CD4-positive, alpha-beta T cell (primary cell): ENCODE data around the gene ARHGAP42. TPM values are rescaled to one million over a fixed set of nuclear protein-coding genes. Genes with fewer than 3 reads are reported as not detected.

Experiments
- ATAC-seq: fragments of 200-7000 bp; cut with Tn5 transposase; one replicate; pipeline ENCODE4 v1.10.0; 2022; ENCODE audit warnings: mild to moderate bottlenecking; ENCODE audit not compliant: poor library complexity
- CTCF ChIA-PET: fragments of 350-600 bp; sonication (Branson Sonifier 250); formaldehyde crosslinking; loops from one replicate; lab custom pipeline; 2021; ENCODE audit warnings: antibody characterized with exemption, inconsistent platforms; lab: Charles Lee
- POLR2A ChIA-PET: fragments of 350-600 bp; sonication (Branson Sonifier 250); formaldehyde crosslinking; loops from one replicate; lab custom pipeline; 2021; ENCODE audit warnings: antibody characterized with exemption, inconsistent platforms; lab: Charles Lee
- DNase-seq, 14 experiments: peaks; one replicate each; pipeline ENCODE4 v3.0.0-alpha.2; 2013 to 2020; ENCODE audit warnings: mixed read lengths in 2 of 14
- H3K27ac ChIP-seq, 2 donors: one replicate each; pipeline versions ENCODE4 v1.5.1 to v1.7.0; 2013; ENCODE audit warnings: low read length in 2 of 2, low read depth in 1 of 2, mild to moderate bottlenecking in 1 of 2
- H3K27me3 ChIP-seq, 2 experiments: 1 replicate in 1 of 2; 2 replicates in 1 of 2; pipeline versions ENCODE4 v1.6.1 to v1.7.0; 2013; ENCODE audit warnings: low read length in 2 of 2, control low read depth in 1 of 2, mild to moderate bottlenecking in 1 of 2, moderate library complexity in 1 of 2; ENCODE audit not compliant: insufficient read depth in 2 of 2, control insufficient read depth in 1 of 2
- H3K36me3 ChIP-seq: one replicate; pipeline ENCODE4 v1.6.1; 2013; ENCODE audit warnings: low read length, control low read depth; ENCODE audit not compliant: insufficient read depth
- H3K4me1 ChIP-seq: one replicate; pipeline ENCODE4 v1.6.1; 2013; ENCODE audit warnings: low read length, control low read depth; ENCODE audit not compliant: insufficient read depth
- H3K4me3 ChIP-seq: one replicate; pipeline ENCODE4 v1.5.1; 2013; ENCODE audit warnings: mild to moderate bottlenecking, low read length, moderate library complexity
- H3K9me3 ChIP-seq, 2 experiments: 1 replicate in 1 of 2; 2 replicates in 1 of 2; pipeline versions ENCODE4 v1.6.1 to v1.7.0; 2013; ENCODE audit warnings: low read length in 2 of 2, mild to moderate bottlenecking in 2 of 2, control low read depth in 1 of 2, moderate library complexity in 1 of 2; ENCODE audit not compliant: control insufficient read depth in 1 of 2, insufficient read depth in 1 of 2
- H3K27ac Mint-ChIP-seq: one replicate; pipeline ENCODE4 v1.8.0; 2020; ENCODE audit warnings: mixed read lengths
- H3K27me3 Mint-ChIP-seq: one replicate; pipeline ENCODE4 v1.8.0; 2021; ENCODE audit warnings: mixed read lengths
- H3K36me3 Mint-ChIP-seq: one replicate; pipeline ENCODE4 v1.8.0; 2021; ENCODE audit warnings: low read depth, mixed read lengths
- H3K4me1 Mint-ChIP-seq: one replicate; pipeline ENCODE4 v1.8.0; 2021; ENCODE audit warnings: low read depth, mixed read lengths
- H3K4me3 Mint-ChIP-seq: one replicate; pipeline ENCODE4 v1.8.0; 2020; ENCODE audit warnings: mild to moderate bottlenecking, mixed read lengths
- H3K9me3 Mint-ChIP-seq: one replicate; pipeline ENCODE4 v1.8.0; 2020; ENCODE audit warnings: mixed read lengths
- intact Hi-C, 2 experiments: fragments of 100-400 bp; cut with DNase I in 1 of 2; cut with micrococcal nuclease in 1 of 2; formaldehyde crosslinking; loops; one replicate each; pipeline versions ENCODE4 v1.15.1 to v1.9.0; 2023 to 2025; cut with DNase I, micrococcal nuclease
- total RNA-seq, 174 experiments: library from RNA in 2 of 174; stranded (reverse) in 2 of 174; gene quantifications; one replicate each; pipeline ENCODE4 v1.2.3 and lab custom pipeline; 2021 to 2026
- TF ChIP-seq, protein P1 (sequence below): fragments of 200-600 bp; IDR thresholded peaks from one replicate; pipeline ENCODE4 v1.8.0; 2022; ENCODE audit warnings: antibody characterized with exemption, mild to moderate bottlenecking

The ARHGAP42 gene
- total RNA-seq, 2 experiments from 2014 or later: not detected

- H3K9me3 Mint-ChIP-seq: peaks cover 3% of the 10 kb centered on the region
- POLR2A ChIA-PET: no interaction called here
- intact Hi-C loops: no loop called here
- ATAC-seq: no peak
- Histone ChIP-seq H3K9me3 (peaks cover 0 to 9% of the 10 kb centered on the region in 2 experiments), H3K36me3 (no peaks in the 10 kb centered on the region), H3K4me3 (no peak overlapping the region), H3K4me1 (no peaks in the 10 kb centered on the region), H3K27me3 (no peaks in the 10 kb centered on the region), H3K27ac (no peak overlapping the region)
- H3K4me3 Mint-ChIP-seq: no peak overlapping the region
- TF ChIP-seq, protein P1, sequence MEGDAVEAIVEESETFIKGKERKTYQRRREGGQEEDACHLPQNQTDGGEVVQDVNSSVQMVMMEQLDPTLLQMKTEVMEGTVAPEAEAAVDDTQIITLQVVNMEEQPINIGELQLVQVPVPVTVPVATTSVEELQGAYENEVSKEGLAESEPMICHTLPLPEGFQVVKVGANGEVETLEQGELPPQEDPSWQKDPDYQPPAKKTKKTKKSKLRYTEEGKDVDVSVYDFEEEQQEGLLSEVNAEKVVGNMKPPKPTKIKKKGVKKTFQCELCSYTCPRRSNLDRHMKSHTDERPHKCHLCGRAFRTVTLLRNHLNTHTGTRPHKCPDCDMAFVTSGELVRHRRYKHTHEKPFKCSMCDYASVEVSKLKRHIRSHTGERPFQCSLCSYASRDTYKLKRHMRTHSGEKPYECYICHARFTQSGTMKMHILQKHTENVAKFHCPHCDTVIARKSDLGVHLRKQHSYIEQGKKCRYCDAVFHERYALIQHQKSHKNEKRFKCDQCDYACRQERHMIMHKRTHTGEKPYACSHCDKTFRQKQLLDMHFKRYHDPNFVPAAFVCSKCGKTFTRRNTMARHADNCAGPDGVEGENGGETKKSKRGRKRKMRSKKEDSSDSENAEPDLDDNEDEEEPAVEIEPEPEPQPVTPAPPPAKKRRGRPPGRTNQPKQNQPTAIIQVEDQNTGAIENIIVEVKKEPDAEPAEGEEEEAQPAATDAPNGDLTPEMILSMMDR: no peak
- peaks cover 6% of the 10 kb centered on the region for H3K4me1 Mint-ChIP-seq
- CTCF ChIA-PET: no interaction called here
- no peaks in the 10 kb centered on the region for H3K27me3 Mint-ChIP-seq
- no peak for DNase-seq
- no peaks in the 10 kb centered on the region for H3K36me3 Mint-ChIP-seq
- no peak overlapping the region for H3K27ac Mint-ChIP-seq
These were observed 10.2 kb upstream of the ARHGAP42 start for GRCh38 chr11:100676901-100677300.

GRCh38 chr11:100677796-100678195, 9.3 kb upstream of the ARHGAP42 start:
- intact Hi-C loops: no loop called here
- H3K4me3 ChIP-seq: no peak overlapping the region
- Mint-ChIP-seq H3K27ac (no peak overlapping the region), H3K4me1 (peaks cover 10% of the 10 kb centered on the region), H3K9me3 (peaks cover 3% of the 10 kb centered on the region), H3K27me3 (no peaks in the 10 kb centered on the region), H3K36me3 (no peaks in the 10 kb centered on the region), H3K4me3 (no peak overlapping the region)
- no peaks in the 10 kb centered on the region for H3K27me3 ChIP-seq
- no peak overlapping the region for H3K27ac ChIP-seq
- no peaks in the 10 kb centered on the region for H3K36me3 ChIP-seq
- H3K9me3 ChIP-seq: peaks cover 0 to 10% of the 10 kb centered on the region in 2 experiments
- TF ChIP-seq, protein P1: no peak
- DNase-seq: no peak
- H3K4me1 ChIP-seq: no peaks in the 10 kb centered on the region
- ChIA-PET CTCF (no interaction called here), POLR2A (no interaction called here)
- ATAC-seq: no peak

DNA sequence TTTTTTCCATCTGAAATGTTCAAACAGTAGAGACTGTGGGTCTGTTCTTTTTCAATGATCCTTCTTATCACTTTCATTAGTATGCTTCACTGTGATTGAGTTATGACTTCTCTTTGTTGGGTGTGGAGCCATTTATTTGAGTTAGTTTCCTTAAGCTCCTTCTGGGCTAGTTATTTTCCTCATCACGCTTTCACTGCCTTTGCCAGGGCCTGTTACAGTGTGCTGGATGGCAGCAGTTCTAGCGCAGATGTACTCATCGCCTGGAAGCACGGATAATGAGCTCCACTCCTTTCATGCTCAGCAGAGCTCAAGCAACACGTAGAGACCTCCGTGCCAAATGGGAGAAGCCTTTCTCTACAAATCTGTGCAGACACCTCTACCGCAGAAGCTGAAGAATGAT, 7.0 kb upstream of the ARHGAP42 start:
- peaks cover 3% of the 10 kb centered on the region for H3K9me3 Mint-ChIP-seq
- H3K27ac Mint-ChIP-seq: no peak overlapping the region
- no peak for ATAC-seq
- peaks cover 10% of the 10 kb centered on the region for H3K4me1 Mint-ChIP-seq
- H3K27me3 Mint-ChIP-seq: peaks cover 8% of the 10 kb centered on the region
- POLR2A ChIA-PET: no interaction called here
- no peaks in the 10 kb centered on the region for H3K4me1 ChIP-seq
- intact Hi-C loops: no loop called here
- no peak overlapping the region for H3K4me3 ChIP-seq
- DNase-seq: no peak
- CTCF ChIA-PET: no interaction called here
- TF ChIP-seq, protein P1: no peak
- H3K36me3 Mint-ChIP-seq: no peaks in the 10 kb centered on the region
- no peak overlapping the region for H3K4me3 Mint-ChIP-seq
- no peaks in the 10 kb centered on the region for H3K27me3 ChIP-seq
- H3K9me3 ChIP-seq: peaks cover 0 to 10% of the 10 kb centered on the region in 2 experiments
- H3K27ac ChIP-seq: no peak overlapping the region
- no peaks in the 10 kb centered on the region for H3K36me3 ChIP-seq
